ENCODE measurements around the gene TMEM130.

TMEM130 gene

DNA sequence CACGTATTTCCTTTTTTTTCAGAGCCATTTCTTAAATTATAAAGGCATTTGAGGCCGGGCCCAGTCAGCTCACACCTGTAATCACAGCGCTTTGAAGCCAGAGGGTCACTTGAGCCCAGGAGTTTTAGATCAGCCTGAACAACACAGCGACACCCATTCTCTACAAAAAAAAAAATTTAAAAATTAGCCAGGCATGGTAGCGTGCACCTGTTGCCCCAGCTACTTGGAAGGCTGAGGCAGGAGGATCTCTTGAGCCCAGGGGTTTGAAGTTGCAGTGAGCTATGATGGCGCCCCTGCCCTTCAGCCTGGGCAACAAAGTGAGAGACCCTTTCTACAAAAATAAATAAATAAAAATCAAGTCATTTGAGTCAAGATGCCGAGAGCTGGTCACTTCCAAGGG is 3.0 kb downstream of the TMEM130 start:
- Histone ChIP-seq H3K27me3 (ENCODE audit: control insufficient read depth, insufficient read depth, low read length) (peaks cover 35% of the 10 kb centered on the region), H3K9ac (ENCODE audit: low read depth, low read length) (no peak overlapping the region), H3K27ac (ENCODE audit: low read depth, low read length) (no peak overlapping the region), H3K4me3 (ENCODE audit: low read depth, low read length) (no peak overlapping the region), H3K9me3 (ENCODE audit: control insufficient read depth, insufficient read depth, low read length) (no peaks in the 10 kb centered on the region), H3K36me3 (ENCODE audit: control insufficient read depth, insufficient read depth, low read length) (no peaks in the 10 kb centered on the region), H3K4me1 (ENCODE audit: control insufficient read depth, insufficient read depth, low read length) (peaks cover 3% of the 10 kb centered on the region)

- Histone ChIP-seq H3K4me1 (ENCODE audit: control insufficient read depth, insufficient read depth, low read length) (peaks cover 3% of the 10 kb centered on the region), H3K27me3 (ENCODE audit: control insufficient read depth, insufficient read depth, low read length) (peaks cover 31% of the 10 kb centered on the region), H3K9ac (ENCODE audit: low read depth, low read length) (no peak overlapping the region), H3K9me3 (ENCODE audit: control insufficient read depth, insufficient read depth, low read length) (no peaks in the 10 kb centered on the region), H3K36me3 (ENCODE audit: control insufficient read depth, insufficient read depth, low read length) (no peaks in the 10 kb centered on the region), H3K27ac (ENCODE audit: low read depth, low read length) (no peak overlapping the region), H3K4me3 (ENCODE audit: low read depth, low read length) (no peak overlapping the region)
These were observed 3.5 kb downstream of the TMEM130 start for GRCh38 chr7:98866351-98866750.

- Histone ChIP-seq H3K9ac (ENCODE audit: low read depth, low read length) (no peak overlapping the region), H3K27ac (ENCODE audit: low read depth, low read length) (no peak overlapping the region), H3K27me3 (ENCODE audit: control insufficient read depth, insufficient read depth, low read length) (peaks cover 19% of the 10 kb centered on the region)
These were observed 4.9 kb downstream of the TMEM130 start for GRCh38 chr7:98864731-98865453.

GRCh38 chr7:98863601-98864000 is 6.2 kb downstream of the TMEM130 start:
- H3K9me3 ChIP-seq (ENCODE audit: control insufficient read depth, insufficient read depth, low read length), result no peaks in the 10 kb centered on the region
- H3K27ac ChIP-seq (ENCODE audit: low read depth, low read length), result no peak overlapping the region
- peaks cover 6% of the 10 kb centered on the region for H3K27me3 ChIP-seq (ENCODE audit: control insufficient read depth, insufficient read depth, low read length)
- H3K9ac ChIP-seq (ENCODE audit: low read depth, low read length), result no peak overlapping the region
- H3K4me3 ChIP-seq (ENCODE audit: low read depth, low read length), result no peak overlapping the region
- H3K36me3 ChIP-seq (ENCODE audit: control insufficient read depth, insufficient read depth, low read length), result no peaks in the 10 kb centered on the region
- no peaks in the 10 kb centered on the region; the same call in 1 of the 2 replicates for H3K4me1 ChIP-seq (ENCODE audit: control insufficient read depth, insufficient read depth, low read length)

More at GRCh38 chr7:98864731-98865453, 4.9 kb downstream of the TMEM130 start:
- Histone ChIP-seq H3K9me3 (ENCODE audit: control insufficient read depth, insufficient read depth, low read length) (no peaks in the 10 kb centered on the region), H3K36me3 (ENCODE audit: control insufficient read depth, insufficient read depth, low read length) (no peaks in the 10 kb centered on the region), H3K4me1 (ENCODE audit: control insufficient read depth, insufficient read depth, low read length) (peaks cover 3% of the 10 kb centered on the region), H3K4me3 (ENCODE audit: low read depth, low read length) (no peak overlapping the region)

GRCh38 chr7:98862716-98863420 is 6.9 kb downstream of the TMEM130 start:
- H3K4me3 ChIP-seq (ENCODE audit: low read depth, low read length), result no peak overlapping the region
- no peaks in the 10 kb centered on the region for H3K36me3 ChIP-seq (ENCODE audit: control insufficient read depth, insufficient read depth, low read length)
- no peak overlapping the region for H3K27ac ChIP-seq (ENCODE audit: low read depth, low read length)
- H3K4me1 ChIP-seq (ENCODE audit: control insufficient read depth, insufficient read depth, low read length), result no peaks in the 10 kb centered on the region; the same call in 1 of the 2 replicates
- H3K27me3 ChIP-seq (ENCODE audit: control insufficient read depth, insufficient read depth, low read length), result no peaks in the 10 kb centered on the region
- no peak overlapping the region for H3K9ac ChIP-seq (ENCODE audit: low read depth, low read length)
- H3K9me3 ChIP-seq (ENCODE audit: control insufficient read depth, insufficient read depth, low read length), result no peaks in the 10 kb centered on the region

- Histone ChIP-seq H3K9me3 (ENCODE audit: control insufficient read depth, insufficient read depth, low read length) (no peaks in the 10 kb centered on the region), H3K36me3 (ENCODE audit: control insufficient read depth, insufficient read depth, low read length) (no peaks in the 10 kb centered on the region), H3K4me3 (ENCODE audit: low read depth, low read length) (no peak overlapping the region)
These were observed 7.6 kb downstream of the TMEM130 start for GRCh38 chr7:98862203-98862602.

GRCh38 chr7:98860071-98860470 is 9.7 kb downstream of the TMEM130 start:
- Histone ChIP-seq H3K9ac (ENCODE audit: low read depth, low read length) (no peak overlapping the region), H3K27ac (ENCODE audit: low read depth, low read length) (no peak overlapping the region), H3K36me3 (ENCODE audit: control insufficient read depth, insufficient read depth, low read length) (no peaks in the 10 kb centered on the region), H3K4me3 (ENCODE audit: low read depth, low read length) (no peak overlapping the region), H3K9me3 (ENCODE audit: control insufficient read depth, insufficient read depth, low read length) (no peaks in the 10 kb centered on the region), H3K27me3 (ENCODE audit: control insufficient read depth, insufficient read depth, low read length) (no peaks in the 10 kb centered on the region), H3K4me1 (ENCODE audit: control insufficient read depth, insufficient read depth, low read length) (no peaks in the 10 kb centered on the region)

More at GRCh38 chr7:98862203-98862602, 7.6 kb downstream of the TMEM130 start:
- Histone ChIP-seq H3K9ac (ENCODE audit: low read depth, low read length) (no peak overlapping the region), H3K27me3 (ENCODE audit: control insufficient read depth, insufficient read depth, low read length) (no peaks in the 10 kb centered on the region), H3K4me1 (ENCODE audit: control insufficient read depth, insufficient read depth, low read length) (no peaks in the 10 kb centered on the region; the same call in 1 of the 2 replicates), H3K27ac (ENCODE audit: low read depth, low read length) (no peak overlapping the region)

DNA sequence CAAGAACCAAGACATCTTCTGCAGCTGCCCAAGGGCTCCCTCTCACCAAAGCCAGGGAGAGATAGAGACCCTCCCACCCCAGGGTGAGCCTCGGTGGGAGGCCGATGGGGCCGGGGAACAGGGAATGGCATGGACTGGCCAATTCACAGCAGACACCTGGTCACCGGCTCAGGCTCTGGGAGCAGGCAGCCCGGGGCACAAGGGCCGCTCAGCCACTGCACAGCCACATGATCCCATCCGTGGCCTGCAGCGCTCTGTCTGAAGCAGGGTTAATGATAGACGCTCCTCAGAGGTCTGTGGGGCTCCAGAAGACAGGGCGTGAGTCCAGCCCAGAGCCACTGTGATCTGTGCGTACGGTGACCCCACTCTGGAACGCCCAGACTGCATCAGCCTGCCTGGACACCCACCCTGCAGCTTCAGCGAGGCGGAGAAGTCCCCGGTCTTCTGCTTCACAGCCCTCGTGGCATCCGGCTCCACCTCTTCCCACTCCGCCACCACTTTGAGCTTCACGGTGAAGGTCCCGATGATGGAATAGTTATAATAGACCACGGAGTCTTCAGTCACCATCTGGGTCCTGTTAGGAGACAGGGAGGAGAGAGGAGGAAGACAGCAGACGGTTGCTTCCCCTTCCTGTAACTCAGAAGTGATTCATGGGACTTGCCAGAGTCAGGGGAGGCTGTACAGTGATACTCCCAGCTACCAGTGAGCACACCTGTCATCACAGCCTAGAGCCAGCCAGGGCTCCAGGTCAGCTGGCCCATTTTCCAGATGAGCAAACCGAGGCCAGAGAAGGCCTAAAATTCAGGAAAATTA is 14.0 kb downstream of the TMEM130 start:
- H3K36me3 ChIP-seq (ENCODE audit: control insufficient read depth, insufficient read depth, low read length), result no peaks in the 10 kb centered on the region
- H3K27me3 ChIP-seq (ENCODE audit: control insufficient read depth, insufficient read depth, low read length), result no peaks in the 10 kb centered on the region
- no peaks in the 10 kb centered on the region; the same call in 1 of the 2 replicates for H3K4me1 ChIP-seq (ENCODE audit: control insufficient read depth, insufficient read depth, low read length)
- H3K9ac ChIP-seq (ENCODE audit: low read depth, low read length), result no peak overlapping the region
- H3K27ac ChIP-seq (ENCODE audit: low read depth, low read length), result no peak overlapping the region
- H3K9me3 ChIP-seq (ENCODE audit: control insufficient read depth, insufficient read depth, low read length), result no peaks in the 10 kb centered on the region
- H3K4me3 ChIP-seq (ENCODE audit: low read depth, low read length), result no peak overlapping the region

GRCh38 chr7:98852826-98853225 is 17.0 kb downstream of the TMEM130 start:
- Histone ChIP-seq H3K36me3 (ENCODE audit: control insufficient read depth, insufficient read depth, low read length) (no peaks in the 10 kb centered on the region), H3K27me3 (ENCODE audit: control insufficient read depth, insufficient read depth, low read length) (no peaks in the 10 kb centered on the region), H3K27ac (ENCODE audit: low read depth, low read length) (no peak overlapping the region), H3K9me3 (ENCODE audit: control insufficient read depth, insufficient read depth, low read length) (peaks cover 11% of the 10 kb centered on the region; the same call in 1 of the 2 replicates), H3K4me3 (ENCODE audit: low read depth, low read length) (no peak overlapping the region), H3K9ac (ENCODE audit: low read depth, low read length) (no peak overlapping the region), H3K4me1 (ENCODE audit: control insufficient read depth, insufficient read depth, low read length) (no peaks in the 10 kb centered on the region; the same call in 1 of the 2 replicates)

DNA sequence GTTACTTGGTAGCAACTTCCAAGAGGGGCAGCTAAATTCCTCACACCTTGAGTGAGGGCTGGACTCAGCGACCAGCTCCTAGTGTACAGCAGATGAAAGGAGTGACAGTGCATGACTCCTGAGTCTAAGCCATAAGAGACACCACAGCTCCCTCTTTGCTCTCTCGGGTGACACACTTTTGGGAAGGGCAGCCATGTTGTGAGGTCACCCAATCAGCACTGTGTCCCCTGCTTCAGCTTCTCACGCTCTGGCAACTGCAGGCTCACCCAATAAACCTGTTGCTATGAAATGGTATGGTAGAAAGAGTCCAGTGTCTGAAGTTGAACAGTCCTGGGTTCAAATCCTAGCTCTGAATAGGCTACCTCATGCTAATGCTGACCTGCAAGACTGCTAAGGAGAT is 20.9 kb downstream of the TMEM130 start:
- H3K9ac ChIP-seq (ENCODE audit: low read depth, low read length), result no peak overlapping the region
- H3K27me3 ChIP-seq (ENCODE audit: control insufficient read depth, insufficient read depth, low read length), result no peaks in the 10 kb centered on the region
- H3K27ac ChIP-seq (ENCODE audit: low read depth, low read length), result no peak overlapping the region
- H3K9me3 ChIP-seq (ENCODE audit: control insufficient read depth, insufficient read depth, low read length), result peaks cover 15% of the 10 kb centered on the region
- no peaks in the 10 kb centered on the region for H3K36me3 ChIP-seq (ENCODE audit: control insufficient read depth, insufficient read depth, low read length)
- H3K4me1 ChIP-seq (ENCODE audit: control insufficient read depth, insufficient read depth, low read length), result no peaks in the 10 kb centered on the region
- H3K4me3 ChIP-seq (ENCODE audit: low read depth, low read length), result no peak overlapping the region
